Measurements from ENCODE around the gene APOO.

DNA sequence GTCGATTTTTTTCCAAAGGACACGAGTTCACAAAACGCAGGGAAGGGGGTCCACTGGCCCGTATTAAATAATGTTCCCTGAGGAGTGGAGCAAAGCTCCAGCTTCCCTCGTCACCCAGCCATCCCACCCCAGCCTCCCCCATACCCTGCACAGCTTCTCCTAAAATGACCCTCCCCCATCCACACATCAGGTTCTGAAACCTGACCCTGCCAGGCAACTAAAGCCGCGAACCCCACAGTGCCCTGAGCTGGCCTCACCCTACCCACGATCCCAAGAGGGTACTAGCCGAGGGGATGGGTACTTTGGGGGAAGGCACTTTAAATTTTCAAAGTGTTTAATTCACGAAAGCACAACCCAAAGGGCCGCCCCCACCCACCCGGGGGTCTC is 634 bp downstream of the APOO start:
- no peak for TF ChIP-seq CREB1 (IDR thresholded peaks at IDR 0.05; ENCODE audit: low read depth)
- no peak for TF ChIP-seq USF1 (IDR thresholded peaks at IDR 0.05)
- TF ChIP-seq TAF1 (IDR thresholded peaks at IDR 0.05; ENCODE audit: low read depth) = no peak
- TF ChIP-seq, protein P1, sequence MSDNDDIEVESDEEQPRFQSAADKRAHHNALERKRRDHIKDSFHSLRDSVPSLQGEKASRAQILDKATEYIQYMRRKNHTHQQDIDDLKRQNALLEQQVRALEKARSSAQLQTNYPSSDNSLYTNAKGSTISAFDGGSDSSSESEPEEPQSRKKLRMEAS (IDR thresholded peaks at IDR 0.05) = no peak
- no peak for TF ChIP-seq REST (IDR thresholded peaks at IDR 0.05; ENCODE audit: low read depth)
- TF ChIP-seq EGR1 (IDR thresholded peaks at IDR 0.05) = no peak
